GM18502 (cell line): ENCODE data around the gene CMIP.
"Not testable (repeated sequence)": the region's sequence is repeated elsewhere in the genome, so short reads cannot be mapped to it uniquely, and the experiment has no call there.

ENCODE experiments used
- ATAC-seq: cut with Tn5 transposase; IDR thresholded peaks from one replicate; pipeline ENCODE4 v1.9.1; 2021; ENCODE audit warnings: mild to moderate bottlenecking; ENCODE audit not compliant: unreplicated experiment, poor library complexity

The CMIP gene

GRCh38 chr16:81574168-81574567, 129.6 kb downstream of the CMIP start:
- ATAC-seq: no peak

DNA sequence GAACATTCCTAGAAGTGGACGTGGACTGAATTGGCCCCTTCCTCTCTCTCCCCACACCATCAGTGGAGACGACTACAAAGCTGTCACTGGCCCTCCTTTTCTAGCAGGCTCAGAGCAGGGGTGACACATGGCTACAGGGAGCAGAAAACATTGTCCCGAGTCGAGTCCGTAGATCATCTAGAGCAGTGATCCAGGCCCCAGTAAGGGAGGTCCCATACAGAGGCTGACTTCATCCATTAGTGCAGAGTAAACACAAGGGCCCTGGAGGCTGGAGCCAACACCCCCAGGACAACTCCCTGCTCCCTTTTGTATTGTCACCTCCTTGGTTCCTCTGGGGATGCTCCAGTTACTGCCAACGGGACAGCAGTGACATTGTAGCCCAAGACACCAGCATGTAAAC, 130.7 kb downstream of the CMIP start:
- ATAC-seq: no peak

GRCh38 chr16:81575834-81576233, 131.2 kb downstream of the CMIP start:
- no peak for ATAC-seq

DNA sequence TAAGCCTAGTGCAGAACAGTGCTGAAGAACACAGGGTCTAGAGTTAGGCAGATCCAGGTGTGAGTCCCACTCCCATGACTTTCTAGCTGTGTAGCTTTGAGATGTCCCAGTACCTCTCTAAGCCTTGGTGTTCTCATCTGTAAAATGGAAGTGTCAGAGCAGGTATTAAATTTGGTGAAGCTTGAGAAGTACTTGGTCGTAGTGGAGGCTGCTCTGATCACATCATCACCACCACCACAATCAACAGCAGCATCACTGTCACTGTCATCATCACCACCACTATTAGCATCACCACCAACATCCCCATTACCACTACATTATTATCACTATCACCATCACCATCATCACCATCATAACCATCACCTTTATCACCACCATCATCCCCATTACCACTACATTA, 132.1 kb downstream of the CMIP start:
- no peak for ATAC-seq

- ATAC-seq: not testable (repeated sequence)
Measured at GRCh38 chr16:81577272-81577671, 132.7 kb downstream of the CMIP start.

- ATAC-seq: no peak
Measured at GRCh38 chr16:81578076-81578475, 133.5 kb downstream of the CMIP start.

DNA sequence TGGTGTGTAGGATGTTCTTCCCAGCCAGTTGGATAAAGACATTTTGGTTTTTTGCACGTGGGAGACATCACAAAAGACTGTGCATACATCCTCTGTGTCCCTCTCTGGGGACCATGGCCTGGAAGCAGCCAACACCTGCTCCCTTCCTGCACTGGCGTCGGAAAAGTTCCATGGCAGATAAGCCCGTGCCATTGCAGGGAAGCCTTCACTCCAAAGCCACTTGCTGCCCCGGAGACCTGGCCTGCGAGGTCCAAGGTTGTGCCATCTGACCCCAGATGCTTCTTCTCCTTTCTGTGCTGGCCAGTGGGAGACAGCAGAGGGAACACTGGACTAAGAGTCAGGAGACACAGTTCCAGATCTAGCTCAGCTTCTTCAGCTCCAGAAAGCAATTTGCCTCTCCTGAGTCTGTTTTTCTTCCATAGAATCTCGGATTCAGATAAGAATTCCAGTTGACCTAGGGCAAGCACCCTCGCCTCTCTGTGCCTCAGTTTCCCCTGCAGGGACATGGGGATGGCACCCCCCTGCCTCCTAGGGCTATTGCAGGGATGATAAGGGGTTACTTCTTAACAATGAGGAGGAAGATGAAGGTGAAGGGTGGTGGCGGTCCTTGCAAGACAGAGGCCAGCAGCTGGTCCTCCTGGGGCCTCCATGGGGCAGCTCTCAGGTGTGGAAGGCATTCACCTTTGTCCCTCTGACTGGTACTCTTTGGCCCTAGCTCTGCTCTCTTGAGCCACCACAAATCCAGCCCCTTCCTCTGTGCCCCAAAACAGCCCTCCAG, 134.2 kb downstream of the CMIP start:
- ATAC-seq: no peak

- ATAC-seq: no peak
Measured at GRCh38 chr16:81581107-81581506, 136.5 kb downstream of the CMIP start.

DNA sequence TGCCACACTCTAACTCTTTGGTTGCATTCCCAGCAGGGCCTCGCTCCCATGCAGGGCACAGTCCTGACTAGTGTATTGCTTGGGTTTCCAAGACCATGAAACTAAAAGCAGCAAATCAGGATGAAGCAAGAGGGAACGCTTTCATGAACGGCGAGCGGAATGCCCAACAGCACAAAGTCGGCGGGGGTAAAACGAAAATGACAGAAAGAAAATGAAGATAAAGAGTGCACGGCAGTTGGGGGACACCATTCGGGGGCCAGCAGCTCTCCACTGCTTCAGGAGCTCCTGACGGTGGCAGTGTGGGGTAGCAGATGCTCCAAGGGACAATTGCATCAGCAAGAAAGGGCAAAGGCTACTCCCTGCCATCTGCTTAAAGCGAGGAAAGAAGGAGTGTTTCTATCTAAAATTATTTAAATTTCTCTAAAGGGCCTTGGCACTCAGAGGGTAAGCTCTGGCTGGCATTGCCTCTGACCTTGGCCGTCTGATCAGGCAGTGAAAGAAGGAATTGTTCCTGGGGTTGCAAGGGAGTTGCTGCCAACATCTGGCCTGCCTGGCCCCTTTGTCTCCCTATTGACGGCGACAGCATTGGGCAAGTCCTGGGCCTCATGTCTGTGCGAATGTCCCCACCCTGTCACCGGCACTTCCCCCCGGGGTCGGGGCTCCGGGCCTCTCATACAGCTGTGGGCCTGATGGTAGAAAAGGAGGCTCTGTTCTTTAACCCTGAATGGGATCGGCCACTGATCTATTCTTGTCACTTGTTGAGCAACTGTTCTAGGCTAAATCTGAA, 138.2 kb downstream of the CMIP start:
- ATAC-seq: no peak

DNA sequence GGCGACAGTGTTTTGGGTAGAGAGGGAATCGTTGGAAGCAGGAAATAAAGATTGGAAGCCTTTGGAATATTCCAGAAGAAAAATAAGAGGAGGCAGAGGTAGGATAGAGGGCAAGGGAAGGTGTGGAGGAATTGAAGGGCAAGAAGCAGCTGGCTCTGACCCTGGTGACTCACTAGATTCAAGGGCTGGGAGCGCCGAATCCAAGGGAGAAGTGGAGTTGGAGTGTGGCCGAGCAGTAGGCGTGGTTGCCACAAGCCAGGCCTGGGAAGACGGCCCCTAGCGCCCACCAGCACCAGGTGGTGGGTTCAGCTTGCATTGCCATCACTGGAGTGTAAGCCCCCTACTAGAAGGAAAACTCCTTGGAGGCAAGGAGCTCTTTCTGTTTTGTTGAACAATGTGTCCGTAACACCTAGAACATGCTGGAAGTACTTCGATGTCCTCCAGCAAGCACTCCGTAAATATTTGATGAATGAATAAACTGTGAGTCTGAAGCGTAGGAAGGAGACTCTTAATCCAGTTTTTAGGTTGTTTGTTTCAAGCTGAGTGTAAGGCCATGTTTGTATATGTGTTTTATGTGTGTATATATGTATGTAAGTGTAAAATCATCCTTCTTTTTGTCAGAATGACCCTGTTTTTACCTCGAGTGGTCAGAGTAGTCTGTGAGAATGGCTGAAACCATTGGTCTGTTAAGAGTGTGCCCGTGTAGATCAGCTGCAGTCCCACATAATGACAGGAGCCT, 139.5 kb downstream of the CMIP start:
- ATAC-seq: no peak

GRCh38 chr16:81585785-81586184, 141.2 kb downstream of the CMIP start:
- ATAC-seq: no peak

DNA sequence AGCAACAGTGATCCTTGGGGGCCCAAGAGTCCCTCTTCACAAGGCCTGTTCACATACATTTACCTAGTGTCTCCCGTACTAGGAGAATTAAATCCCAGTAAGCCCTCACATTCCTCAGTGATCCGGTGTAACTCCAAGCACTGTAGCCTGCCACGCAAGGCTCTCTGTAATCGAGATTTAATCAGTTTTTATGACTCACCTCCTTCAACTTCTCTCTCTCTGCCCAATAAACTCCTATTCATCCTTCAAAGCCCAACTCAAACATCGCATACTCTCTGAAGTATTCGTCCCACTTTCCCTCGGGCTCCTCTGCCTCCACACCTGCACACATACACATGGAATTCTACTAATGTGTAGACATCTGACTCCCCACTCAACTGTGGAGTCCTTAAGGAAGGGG, 141.8 kb downstream of the CMIP start:
- no peak for ATAC-seq

DNA sequence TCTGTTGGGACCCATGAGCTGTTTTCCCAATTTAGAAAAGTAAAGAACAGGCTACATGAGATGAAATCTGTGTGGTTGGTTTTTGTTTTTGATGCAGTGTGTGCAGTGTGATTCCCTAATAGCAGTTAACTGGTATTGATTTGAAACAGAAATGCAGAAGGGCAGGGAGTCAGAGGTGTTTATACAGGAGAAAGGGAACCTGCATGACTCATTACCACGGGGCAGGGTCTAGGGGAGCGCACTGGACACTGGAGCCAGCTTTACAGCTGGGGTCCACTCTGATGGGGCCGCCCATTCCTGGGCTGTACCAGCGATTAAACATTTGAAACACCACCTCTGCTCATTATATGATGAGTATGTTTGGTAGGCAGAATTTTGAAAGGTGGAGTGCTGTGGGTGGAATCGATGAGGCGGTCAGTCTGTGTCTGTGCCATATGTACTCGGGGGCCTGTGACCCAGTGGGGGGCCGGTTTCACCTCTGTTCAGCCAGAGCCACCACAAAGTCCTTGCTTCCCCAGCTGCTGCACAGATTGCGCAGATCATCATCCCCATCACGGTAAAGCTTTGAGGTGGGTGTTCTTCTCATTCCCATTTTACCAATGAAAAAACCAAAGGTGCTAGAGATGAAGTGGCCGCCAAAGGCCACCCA, 142.5 kb downstream of the CMIP start:
- ATAC-seq: no peak

DNA sequence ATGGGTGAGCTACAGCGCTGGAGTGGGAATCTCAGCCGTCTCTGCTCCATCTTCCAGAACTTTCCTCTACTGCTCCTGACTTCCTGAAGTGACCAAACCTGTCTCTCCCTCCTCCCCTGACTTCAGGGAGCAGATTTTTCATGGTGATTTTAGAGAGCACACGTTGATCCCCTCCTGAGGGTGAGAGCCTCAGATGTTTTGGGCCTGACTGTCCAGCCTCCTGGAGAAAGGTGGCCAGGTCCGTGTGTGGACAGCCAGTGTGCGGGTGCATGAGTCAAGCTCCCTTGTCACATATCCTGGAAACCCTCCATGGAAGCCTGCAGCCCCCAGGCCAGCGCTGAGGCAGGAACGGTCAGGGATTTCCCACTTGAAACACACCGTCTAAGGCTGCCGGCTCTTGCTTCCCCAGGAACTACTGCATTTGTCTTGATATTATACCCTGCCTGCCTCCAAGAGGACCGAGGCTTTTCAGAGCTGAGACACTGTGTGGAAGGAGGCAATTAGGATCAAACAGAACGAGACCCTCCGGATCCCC, 143.1 kb downstream of the CMIP start:
- no peak for ATAC-seq

GRCh38 chr16:81588326-81589081, 143.9 kb downstream of the CMIP start:
- ATAC-seq: no peak

GRCh38 chr16:81589975-81590650, 145.5 kb downstream of the CMIP start:
- no peak for ATAC-seq

DNA sequence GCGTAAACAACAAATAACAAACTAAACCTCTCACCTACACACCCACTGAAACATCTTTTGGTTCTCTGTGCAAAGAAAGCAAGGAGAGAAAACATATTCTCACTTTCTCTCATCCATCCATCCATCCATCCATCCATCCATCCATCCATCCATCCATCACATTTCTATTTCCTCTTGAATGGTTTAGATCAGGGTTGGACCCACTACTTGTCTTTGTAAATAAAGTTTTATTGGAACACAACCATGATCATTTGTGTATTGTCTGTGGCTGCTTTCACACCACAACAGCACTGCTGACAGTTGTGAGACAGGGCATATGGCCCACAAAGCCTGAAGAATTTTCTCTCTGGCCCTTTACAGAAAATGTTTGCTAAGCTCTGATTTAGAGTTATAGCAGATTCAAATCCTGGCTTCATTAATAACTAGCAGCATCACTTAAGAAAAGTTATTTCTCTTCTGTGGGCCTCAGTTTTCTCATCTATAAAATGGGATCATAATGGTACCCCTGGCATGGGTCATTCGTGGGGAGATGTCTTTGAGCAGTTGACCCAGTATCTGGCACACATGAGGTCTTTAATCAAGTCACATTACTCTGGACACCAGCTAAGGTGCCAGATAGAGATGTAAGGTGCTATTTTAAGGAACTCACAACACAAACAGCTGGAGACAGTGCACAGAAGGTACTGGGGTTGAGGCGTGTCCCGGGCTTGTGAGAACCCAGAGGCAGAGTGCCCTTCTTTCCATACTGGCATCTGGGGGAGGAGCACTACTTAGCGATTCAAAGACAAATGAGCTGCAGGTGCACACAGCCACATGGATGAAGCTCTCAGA, 146.3 kb downstream of the CMIP start:
- no peak for ATAC-seq

- ATAC-seq: no peak
Measured at GRCh38 chr16:81591545-81591870, 146.9 kb downstream of the CMIP start.
